ENCODE data around the gene OBSCN. TPM values are rescaled to one million over a fixed set of nuclear protein-coding genes. Genes with fewer than 3 reads are reported as not detected.
A peak's percentile ranks its signal among the peaks of the same experiment; 100 is the strongest.

Gene OBSCN
- total RNA-seq, 2 donors from 2014 or later, result 34.3 to 45.2 TPM

GRCh38 chr1:228275179-228275429 lies 67.3 kb downstream of the OBSCN start:
- Histone ChIP-seq H3K36me3 (no peaks in the 10 kb centered on the region), H3K27ac (peak overlapping the region; percentile 67 to 71), H3K9me3 (no peaks in the 10 kb centered on the region), H3K4me1 (replicated peaks) (no peaks in the 10 kb centered on the region), H3K4me3 (peak overlapping the region; percentile 40 to 41), H3K27me3 (replicated peaks; ENCODE audit: insufficient read depth) (no peaks in the 10 kb centered on the region)
- no peak for DNase-seq (ENCODE audit: low spot score)
- intact Hi-C loops (cut with DNase I), result loop anchor here (5.0 to 10.0 kb wide), 2 partner anchors 102 to 130 kb away; partner anchors contain the start of genes GJC2 and GUK1
- 80% methylated on average over 8 of the region's 8 CpGs for WGBS
- no peak for TF ChIP-seq POLR2AphosphoS5 (IDR thresholded peaks at IDR 0.05)

GRCh38 chr1:228275430-228276173 lies 67.8 kb downstream of the OBSCN start:
- no peaks in the 10 kb centered on the region for H3K27me3 ChIP-seq (replicated peaks; ENCODE audit: insufficient read depth)
- H3K4me3 ChIP-seq, result peak overlapping the region; percentile 40 to 41
- no peaks in the 10 kb centered on the region for H3K4me1 ChIP-seq (replicated peaks)
- no peaks in the 10 kb centered on the region for H3K9me3 ChIP-seq
- 5% methylated on average over 58 of the region's 63 CpGs for WGBS
- DNase-seq (ENCODE audit: low spot score), result peak; percentile 85
- TF ChIP-seq POLR2AphosphoS5 (IDR thresholded peaks at IDR 0.05) (peak; percentile 55), CTCF (IDR thresholded peaks at IDR 0.05) (no peak), POLR2A (IDR thresholded peaks at IDR 0.05) (peak; percentile 36)
- no peaks in the 10 kb centered on the region for H3K36me3 ChIP-seq
- intact Hi-C loops (cut with DNase I), result loop anchor here (5.0 to 10.0 kb wide), 2 partner anchors 102 to 131 kb away; partner anchors contain the start of genes GJC2 and GUK1
- peak overlapping the region; percentile 67 to 71 for H3K27ac ChIP-seq

- DNase-seq (ENCODE audit: low spot score), result no peak
- TF ChIP-seq CTCF (IDR thresholded peaks at IDR 0.05) (no peak), POLR2A (IDR thresholded peaks at IDR 0.05) (no peak), POLR2AphosphoS5 (IDR thresholded peaks at IDR 0.05) (no peak)
These were observed 68.5 kb downstream of the OBSCN start for GRCh38 chr1:228276174-228276831.

GRCh38 chr1:228276901-228277490 lies 69.2 kb downstream of the OBSCN start:
- TF ChIP-seq POLR2AphosphoS5 (IDR thresholded peaks at IDR 0.05) (no peak), POLR2A (IDR thresholded peaks at IDR 0.05) (no peak), CTCF (IDR thresholded peaks at IDR 0.05) (no peak)
- no peak for DNase-seq (ENCODE audit: low spot score)
- no peak overlapping the region for H3K4me3 ChIP-seq
- no peaks in the 10 kb centered on the region for H3K27me3 ChIP-seq (replicated peaks; ENCODE audit: insufficient read depth)
- H3K27ac ChIP-seq, result no peak overlapping the region
- intact Hi-C loops (cut with DNase I), result loop anchor here (5.0 to 10.0 kb wide), 2 partner anchors 100 to 132 kb away; partner anchors contain the start of genes GJC2 and GUK1
- no peaks in the 10 kb centered on the region for H3K4me1 ChIP-seq (replicated peaks)
- 81% methylated on average over 23 of the region's 25 CpGs for WGBS
- H3K36me3 ChIP-seq, result no peaks in the 10 kb centered on the region
- H3K9me3 ChIP-seq, result no peaks in the 10 kb centered on the region

More at GRCh38 chr1:228276174-228276831, 68.5 kb downstream of the OBSCN start:
- Histone ChIP-seq H3K4me3 (peak overlapping the region; percentile 40 to 41), H3K4me1 (replicated peaks) (no peaks in the 10 kb centered on the region), H3K36me3 (no peaks in the 10 kb centered on the region), H3K9me3 (no peaks in the 10 kb centered on the region), H3K27ac (peak overlapping the region; percentile 67 to 71), H3K27me3 (replicated peaks; ENCODE audit: insufficient read depth) (no peaks in the 10 kb centered on the region)
- WGBS, result 29% methylated on average over 46 of the region's 49 CpGs
- intact Hi-C loops (cut with DNase I), result loop anchor here (5.0 to 10.0 kb wide), 2 partner anchors 101 to 132 kb away; partner anchors contain the start of genes GJC2 and GUK1

Data from prostate gland (tissue), 2 donors.